HG03354 (cell line): ENCODE measurements around the gene METAP1.
"Not testable (repeated sequence)": the region's sequence is repeated elsewhere in the genome, so short reads cannot be mapped to it uniquely, and the experiment has no call there.

Source experiments
- ATAC-seq: cut with Tn5 transposase; IDR thresholded peaks from one replicate; pipeline ENCODE4 v1.9.1; 2021; ENCODE audit warnings: mild to moderate bottlenecking; ENCODE audit not compliant: unreplicated experiment, poor library complexity, severe bottlenecking

Gene METAP1

DNA sequence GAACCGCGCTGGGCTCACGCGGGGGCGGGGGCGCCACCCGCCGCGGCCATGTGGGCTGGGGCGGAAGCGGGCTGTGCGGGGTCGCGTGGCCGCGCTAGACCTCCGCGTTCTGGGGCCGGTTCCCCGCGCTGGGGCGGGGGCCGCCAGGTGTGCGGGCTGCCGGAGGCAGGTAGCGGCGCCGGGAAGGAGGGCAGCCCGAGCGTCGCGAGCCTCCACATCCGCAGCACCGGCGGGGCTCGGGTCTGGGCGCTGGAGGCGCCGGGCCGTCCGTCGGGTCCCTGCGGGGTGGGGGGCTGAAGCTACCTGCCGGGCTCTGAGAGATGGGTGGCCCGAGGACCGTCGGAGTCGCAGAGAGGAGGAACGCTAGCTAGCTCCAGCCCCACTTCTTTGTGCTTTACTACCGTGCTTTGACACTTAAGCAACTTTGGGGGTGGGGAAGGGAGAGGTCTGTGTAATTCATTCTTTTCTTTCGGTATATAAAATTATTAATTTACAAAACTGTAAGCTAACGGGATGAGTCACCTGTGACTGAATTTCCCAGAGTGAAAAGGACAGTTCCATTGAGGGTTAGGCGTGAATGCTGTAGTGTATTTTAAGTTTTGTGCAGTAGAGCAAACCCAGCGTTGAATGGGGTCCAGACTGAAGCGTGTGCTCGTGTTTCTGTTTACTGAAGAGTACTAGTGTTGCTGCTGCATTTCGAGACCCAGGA is 689 bp downstream of the METAP1 start:
- peak; percentile 27 for ATAC-seq

DNA sequence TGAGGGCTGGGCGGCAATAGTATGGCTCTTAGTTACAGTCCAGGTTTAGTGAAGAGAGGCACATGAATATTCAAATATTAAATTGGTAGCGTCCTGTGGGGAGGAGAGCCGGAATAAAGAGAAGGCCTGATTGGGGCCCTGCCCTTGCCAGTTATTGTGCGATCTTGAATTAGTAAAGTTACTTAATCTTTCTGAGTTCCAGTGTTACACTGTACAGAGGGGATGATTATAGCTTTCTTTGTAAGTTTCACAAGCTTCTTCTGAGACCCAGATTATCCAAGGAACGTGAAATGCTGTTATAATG is 1.2 kb downstream of the METAP1 start:
- no peak for ATAC-seq

DNA sequence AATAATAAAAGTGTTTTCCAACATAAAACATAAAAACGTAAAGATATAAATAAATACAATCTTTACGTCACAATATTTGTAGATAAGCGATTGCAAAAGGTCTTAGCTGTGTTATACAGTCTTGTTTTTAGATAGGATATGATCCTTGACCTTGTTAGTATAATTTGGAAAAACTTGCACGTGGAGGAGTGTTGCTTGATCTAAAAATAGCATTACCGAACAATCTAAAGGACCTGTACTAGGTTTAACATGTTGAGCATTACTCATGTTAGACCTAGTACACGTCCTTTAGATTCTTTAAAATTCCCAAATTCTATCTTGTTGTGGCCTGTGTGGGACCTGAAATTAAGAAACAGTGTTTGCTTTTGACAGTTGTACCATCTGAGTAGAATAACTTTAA is 1.6 kb downstream of the METAP1 start:
- ATAC-seq, result no peak

DNA sequence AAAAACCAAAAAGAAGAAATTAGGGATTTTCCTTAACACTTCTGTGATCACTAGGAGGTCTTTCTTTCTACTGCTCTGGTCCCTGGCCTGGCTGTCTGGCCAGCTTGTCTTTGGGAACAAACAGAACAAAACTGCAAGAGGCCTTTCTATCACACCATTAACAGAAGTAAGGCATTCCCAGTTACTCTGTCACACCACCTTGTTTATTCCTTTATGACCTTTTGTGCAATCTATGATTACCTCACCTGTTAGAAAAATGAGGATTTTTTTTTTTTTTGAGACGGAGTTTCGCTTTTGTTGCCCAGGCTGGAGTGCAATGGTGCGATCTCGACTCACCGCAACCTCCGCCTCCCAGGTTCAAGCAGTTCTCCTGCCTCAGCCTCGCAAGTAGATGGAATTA is 3.0 kb downstream of the METAP1 start:
- no peak for ATAC-seq

GRCh38 chr4:99002279-99002678 is 6.8 kb downstream of the METAP1 start:
- ATAC-seq, result no peak

- no peak for ATAC-seq
Measured at GRCh38 chr4:99008051-99008450, 12.5 kb downstream of the METAP1 start.

- ATAC-seq, result no peak
Measured at GRCh38 chr4:99011910-99012309, 16.4 kb downstream of the METAP1 start.

DNA sequence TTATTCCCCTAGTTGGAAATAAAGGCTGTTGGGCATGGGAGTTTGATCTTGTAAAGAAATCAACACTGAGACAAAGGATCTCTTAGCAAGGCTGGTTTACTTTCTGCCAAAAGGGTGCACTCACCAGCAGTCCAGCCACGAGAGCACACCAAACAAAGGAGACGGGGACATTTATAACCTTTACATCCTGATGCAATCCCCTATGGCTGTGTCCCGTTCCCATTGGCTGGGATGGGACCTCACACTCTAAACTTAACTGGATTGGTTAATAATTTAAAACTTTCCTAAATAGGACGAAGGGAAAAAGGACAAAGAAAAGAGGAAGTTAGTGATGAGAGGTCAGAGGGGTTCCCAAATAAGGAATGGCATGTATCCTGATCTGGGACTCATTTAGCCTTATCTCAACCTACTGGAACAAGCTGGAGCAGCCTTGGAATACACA is 17.9 kb downstream of the METAP1 start:
- ATAC-seq, result no peak

DNA sequence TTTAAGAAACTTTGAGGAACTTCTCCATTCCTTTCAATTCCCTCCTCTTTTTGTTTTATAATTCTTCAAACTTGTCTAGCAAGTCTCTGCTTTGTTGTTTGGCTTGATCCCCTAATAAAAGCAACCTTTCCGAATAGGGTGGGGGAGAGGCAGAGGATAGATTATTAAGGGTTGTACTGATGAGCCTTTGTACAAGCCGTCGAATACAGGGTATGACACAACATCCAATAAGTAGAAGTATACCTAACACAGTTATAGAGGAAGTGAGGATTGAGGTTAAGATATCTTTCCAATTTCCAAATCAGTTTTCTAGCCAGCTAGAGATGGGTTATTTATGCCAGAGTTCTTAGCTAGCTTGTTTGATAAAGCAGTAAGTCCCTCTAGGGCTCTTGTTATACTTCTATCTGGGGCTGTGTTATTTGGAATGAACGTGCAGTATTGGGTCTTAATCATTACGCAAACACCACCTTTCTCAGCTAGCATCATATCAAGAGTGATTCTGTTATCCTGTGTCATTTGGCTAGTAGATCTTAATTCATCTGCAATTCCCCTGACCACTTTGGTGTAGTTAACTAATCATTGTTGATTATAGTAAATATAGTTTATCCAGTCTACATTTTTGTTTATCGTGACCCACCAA is 18.5 kb downstream of the METAP1 start:
- ATAC-seq, result no peak

DNA sequence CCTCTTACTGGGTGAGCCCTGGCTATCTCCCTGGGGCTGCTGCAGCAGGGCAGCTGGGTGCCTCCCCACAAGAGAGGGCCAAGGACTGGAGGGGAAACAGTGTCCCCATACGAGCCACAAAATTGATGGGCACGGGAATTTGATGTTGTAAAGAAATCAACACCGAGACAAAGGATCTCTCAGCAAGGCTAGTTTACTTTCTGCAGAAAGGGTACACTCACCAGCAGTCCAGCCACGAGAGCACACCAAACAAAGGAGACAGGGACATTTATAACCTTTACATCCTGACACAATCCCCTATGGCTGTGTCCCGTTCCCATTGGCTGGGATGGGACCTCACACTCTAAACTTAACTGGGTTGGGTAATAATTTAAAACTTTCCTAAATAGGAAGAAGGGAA is 25.9 kb downstream of the METAP1 start:
- ATAC-seq, result no peak

- ATAC-seq, result no peak
Measured at GRCh38 chr4:99022566-99022965, 27.0 kb downstream of the METAP1 start.

GRCh38 chr4:99023800-99024251 is 28.3 kb downstream of the METAP1 start:
- not testable (repeated sequence) for ATAC-seq

- ATAC-seq, result no peak
Measured at GRCh38 chr4:99024481-99025275, 29.2 kb downstream of the METAP1 start.

- ATAC-seq, result no peak
Measured at GRCh38 chr4:99025506-99025905, 30.0 kb downstream of the METAP1 start.

DNA sequence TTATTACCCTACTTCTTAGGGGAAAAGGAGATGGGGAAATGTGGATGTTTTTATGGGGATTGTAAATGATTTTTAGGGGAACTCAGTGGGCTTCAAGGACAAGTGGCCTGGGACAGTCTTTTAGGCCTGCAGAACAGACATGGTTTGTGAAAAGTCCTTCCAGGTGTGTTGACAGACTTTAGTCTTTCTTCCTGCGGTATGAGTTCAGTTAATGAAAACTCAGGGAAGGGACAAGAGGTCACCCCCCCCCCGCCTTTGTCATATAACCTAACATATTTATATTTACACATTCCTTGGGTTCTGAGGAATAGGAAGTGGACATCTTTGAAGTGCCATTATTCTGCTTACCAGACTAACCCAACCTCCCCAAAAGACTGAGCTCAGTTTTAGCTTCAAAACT is 31.8 kb downstream of the METAP1 start:
- ATAC-seq, result no peak

DNA sequence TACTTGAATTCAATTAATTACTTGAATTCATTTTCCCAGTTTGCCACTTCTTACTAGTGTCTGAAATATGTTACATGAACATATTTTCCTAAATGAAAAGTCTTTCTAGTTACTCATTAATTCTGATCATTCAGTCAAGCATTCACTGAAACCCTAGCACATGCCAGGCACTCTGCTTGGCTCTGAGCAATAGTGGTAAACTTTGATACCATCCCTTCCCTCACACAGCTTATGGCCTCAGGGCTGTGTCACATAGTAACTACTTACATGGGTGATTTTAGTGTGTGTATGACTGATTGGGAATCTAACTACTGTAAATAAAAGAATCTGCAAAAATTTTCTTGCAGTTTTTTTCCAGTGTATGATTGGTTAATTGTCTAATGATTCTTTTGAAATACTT is 32.7 kb downstream of the METAP1 start:
- peak; percentile 56 for ATAC-seq

DNA sequence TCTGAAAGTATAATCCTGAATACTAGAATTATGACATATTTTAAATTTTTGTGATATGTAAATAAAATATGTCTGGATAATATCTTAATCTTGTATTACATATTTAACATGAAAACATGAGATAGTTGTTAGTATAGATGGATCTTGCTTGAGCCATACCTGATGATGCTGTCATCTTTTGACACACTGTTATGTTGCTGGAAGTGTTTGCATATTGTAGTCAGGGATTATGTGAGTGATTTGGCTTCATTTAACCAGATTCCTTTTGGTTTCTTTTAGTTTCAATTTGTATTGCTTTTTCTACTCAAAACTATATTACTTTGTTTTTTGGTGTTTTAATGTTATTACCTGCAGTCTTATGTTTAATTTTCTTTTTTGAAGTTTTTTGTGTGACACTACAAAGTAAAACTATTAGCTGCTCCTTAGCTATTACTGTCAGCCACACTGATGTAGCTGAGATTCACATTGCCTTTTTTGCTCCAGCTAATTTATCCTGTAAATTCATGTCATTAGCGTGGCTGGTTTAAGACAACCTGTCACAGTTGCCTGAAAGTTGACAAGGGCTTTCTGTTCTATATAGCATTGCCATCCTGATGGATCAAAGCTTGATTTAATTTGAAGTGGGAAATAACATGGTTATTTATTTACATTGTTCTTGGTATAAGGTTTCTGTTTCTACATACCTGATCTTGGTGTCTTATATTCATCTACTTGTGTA is 33.7 kb downstream of the METAP1 start:
- ATAC-seq, result peak; percentile 93

DNA sequence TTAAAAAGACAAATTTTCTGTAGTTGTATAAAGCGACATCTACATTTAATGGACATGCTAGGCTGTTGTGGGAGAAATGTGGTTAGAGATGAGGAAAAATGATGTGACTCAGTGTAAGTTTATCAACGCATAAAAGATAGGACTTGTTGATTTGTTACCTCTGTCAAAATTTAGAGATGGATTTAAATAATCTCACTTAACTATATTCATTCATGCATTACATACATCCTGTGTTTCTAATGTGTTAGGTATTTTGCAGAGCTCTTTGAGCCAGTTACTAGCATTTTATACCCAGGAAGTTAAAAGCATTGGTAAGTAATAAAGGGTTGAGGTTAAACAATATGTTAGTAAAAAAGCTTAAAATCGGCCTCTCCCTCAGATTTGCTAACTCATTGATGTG is 34.3 kb downstream of the METAP1 start:
- ATAC-seq, result no peak

GRCh38 chr4:99033956-99034355 is 38.4 kb downstream of the METAP1 start:
- ATAC-seq, result no peak

DNA sequence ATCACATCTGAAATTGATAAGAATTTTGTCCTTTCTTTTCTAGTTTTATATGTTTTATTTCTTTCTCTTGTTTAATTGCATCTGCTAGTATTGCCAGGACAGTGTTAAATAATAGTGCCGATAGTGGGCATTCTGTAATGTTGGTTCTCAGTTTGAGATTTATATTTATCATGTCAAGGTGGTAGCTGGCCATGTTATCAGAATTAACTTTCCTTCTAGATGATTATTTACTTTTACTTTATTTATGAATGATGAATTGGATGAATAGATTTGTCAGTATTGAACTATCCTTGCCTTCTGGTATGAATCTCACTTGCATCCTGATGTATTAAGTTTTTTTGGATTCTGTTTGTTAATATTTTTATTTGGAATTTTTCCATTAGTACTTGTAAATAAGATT is 42.7 kb downstream of the METAP1 start:
- no peak for ATAC-seq
